ENCODE data around the gene CD244. TPM values are rescaled to one million over a fixed set of nuclear protein-coding genes. Genes with fewer than 3 reads are reported as not detected.

Gene CD244
- total RNA-seq, 4 donors from 2014 or later = 0.52 to 1.2 TPM; not detected in 2

GRCh38 chr1:160838888-160839287 is 23.8 kb downstream of the CD244 start:
- H3K9me3 ChIP-seq = no peaks in the 10 kb centered on the region
- DNase-seq = no peak
- no peaks in the 10 kb centered on the region for H3K27me3 ChIP-seq
- no peak for TF ChIP-seq CTCF (IDR thresholded peaks at IDR 0.05)
- TF ChIP-seq POLR2A (IDR thresholded peaks at IDR 0.05) = no peak
- intact Hi-C loops (cut with DNase I; ENCODE audit: low total_unique reads) = no loop called here
- H3K4me1 ChIP-seq = no peaks in the 10 kb centered on the region
- no peak overlapping the region for H3K27ac ChIP-seq
- no peak overlapping the region for H3K4me3 ChIP-seq
- H3K36me3 ChIP-seq = no peaks in the 10 kb centered on the region

- no peaks in the 10 kb centered on the region for H3K9me3 ChIP-seq
- no peaks in the 10 kb centered on the region for H3K27me3 ChIP-seq
- intact Hi-C loops (cut with DNase I; ENCODE audit: low total_unique reads) = no loop called here
- H3K4me1 ChIP-seq = no peaks in the 10 kb centered on the region
- no peak overlapping the region for H3K27ac ChIP-seq
- H3K36me3 ChIP-seq = no peaks in the 10 kb centered on the region
- no peak for TF ChIP-seq CTCF (IDR thresholded peaks at IDR 0.05)
- TF ChIP-seq POLR2A (IDR thresholded peaks at IDR 0.05) = no peak
- H3K4me3 ChIP-seq = no peak overlapping the region
- no peak for DNase-seq
Observed at GRCh38 chr1:160837558-160838205, 25.0 kb downstream of the CD244 start.

GRCh38 chr1:160836981-160837557 is 25.6 kb downstream of the CD244 start:
- Histone ChIP-seq H3K4me3 (no peak overlapping the region), H3K9me3 (no peaks in the 10 kb centered on the region), H3K4me1 (no peaks in the 10 kb centered on the region), H3K27me3 (no peaks in the 10 kb centered on the region), H3K27ac (no peak overlapping the region), H3K36me3 (no peaks in the 10 kb centered on the region)
- no peak for DNase-seq
- TF ChIP-seq CTCF (IDR thresholded peaks at IDR 0.05) = no peak
- TF ChIP-seq POLR2A (IDR thresholded peaks at IDR 0.05) = no peak
- intact Hi-C loops (cut with DNase I; ENCODE audit: low total_unique reads) = no loop called here

- H3K27me3 ChIP-seq = no peaks in the 10 kb centered on the region
- H3K27ac ChIP-seq = no peak overlapping the region
- H3K4me3 ChIP-seq = no peak overlapping the region
- no peaks in the 10 kb centered on the region for H3K9me3 ChIP-seq
- no peaks in the 10 kb centered on the region for H3K4me1 ChIP-seq
- intact Hi-C loops (cut with DNase I; ENCODE audit: low total_unique reads) = no loop called here
- no peaks in the 10 kb centered on the region for H3K36me3 ChIP-seq
- DNase-seq = no peak
- no peak for TF ChIP-seq CTCF (IDR thresholded peaks at IDR 0.05)
- TF ChIP-seq POLR2A (IDR thresholded peaks at IDR 0.05) = no peak
Observed at GRCh38 chr1:160836561-160836960, 26.1 kb downstream of the CD244 start.

- Histone ChIP-seq H3K4me1 (no peaks in the 10 kb centered on the region), H3K36me3 (no peaks in the 10 kb centered on the region), H3K27me3 (no peaks in the 10 kb centered on the region), H3K9me3 (no peaks in the 10 kb centered on the region), H3K4me3 (no peak overlapping the region), H3K27ac (no peak overlapping the region)
- TF ChIP-seq POLR2A (IDR thresholded peaks at IDR 0.05) (no peak), CTCF (IDR thresholded peaks at IDR 0.05) (no peak)
- intact Hi-C loops (cut with DNase I; ENCODE audit: low total_unique reads) = no loop called here
- DNase-seq = no peak
Observed at GRCh38 chr1:160835751-160836150, 26.9 kb downstream of the CD244 start.
